IMR-90 (cell line): ENCODE results near the gene SNRPF. TPM values are rescaled to one million over a fixed set of nuclear protein-coding genes. Genes with fewer than 3 reads are reported as not detected.

Source experiments
- ATAC-seq: fragments of 200-7000 bp; cut with Tn5 transposase; 2 replicates; pipeline ENCODE4 v1.9.1; 2020; ENCODE audit warnings: low read depth, mild to moderate bottlenecking, moderate library complexity
- BruUV-seq: library from RNA; stranded (reverse); fragments of 400-500 nt; replicated peaks from 2 replicates; lab custom pipeline; 2021; lab: Mats Ljungman, UMichigan
- CTCF ChIA-PET: fragments of 300-600 bp; formaldehyde crosslinking; extraction: SDS; loops from one replicate; lab custom pipeline; 2021; ENCODE audit warnings: antibody characterized with exemption; lab: Yijun Ruan, JAX
- POLR2A ChIA-PET: fragments of 300-600 bp; sonication (Branson Sonifier 250); formaldehyde crosslinking; loops from one replicate; lab custom pipeline; 2022; ENCODE audit warnings: antibody characterized with exemption; ENCODE audit not compliant: unreplicated experiment; lab: Charles Lee
- DNase-seq: peaks from one replicate; pipeline ENCODE4 v3.0.0; 2013
- H2AFZ ChIP-seq: replicated peaks from 2 replicates; pipeline ENCODE3; 2013; ENCODE audit warnings: low read length, mild to moderate bottlenecking; ENCODE audit not compliant: poor library complexity
- H2AK5ac ChIP-seq: 2 replicates; pipeline ENCODE4 v1.6.1; 2013; ENCODE audit warnings: low read depth, low read length, inconsistent platforms
- H2AK9ac ChIP-seq: replicated peaks from 2 replicates; pipeline ENCODE3; 2013; ENCODE audit warnings: mild to moderate bottlenecking, low read depth, low read length, moderate library complexity; ENCODE audit not compliant: poor library complexity
- H2BK120ac ChIP-seq: 2 replicates; pipeline ENCODE4 v1.6.1; 2013; ENCODE audit warnings: low read depth, low read length, inconsistent platforms
- H2BK15ac ChIP-seq: 3 replicates; pipeline ENCODE4 v1.6.1; 2013; ENCODE audit warnings: low read depth, low read length, inconsistent platforms
- H2BK20ac ChIP-seq: 2 replicates; pipeline ENCODE4 v1.6.1; 2013; ENCODE audit warnings: low read depth, mild to moderate bottlenecking, inconsistent platforms, low read length, moderate library complexity
- H2BK5ac ChIP-seq: 2 replicates; pipeline ENCODE4 v1.6.1; 2013; ENCODE audit warnings: mild to moderate bottlenecking, low read depth, low read length, inconsistent platforms; ENCODE audit not compliant: poor library complexity, severe bottlenecking
- H3K14ac ChIP-seq: replicated peaks from 2 replicates; pipeline ENCODE4 v1.6.1; 2013; ENCODE audit warnings: low read depth, low read length, inconsistent platforms
- H3K18ac ChIP-seq: 2 replicates; pipeline ENCODE4 v1.6.1; 2013; ENCODE audit warnings: low read depth, low read length, control low read depth
- H3K23ac ChIP-seq: 2 replicates; pipeline ENCODE4 v1.6.1; 2013; ENCODE audit warnings: low read depth, low read length, inconsistent platforms
- H3K27ac ChIP-seq: 2 replicates; pipeline ENCODE4 v1.5.1; 2013; ENCODE audit warnings: mild to moderate bottlenecking, control low read depth, low read length; ENCODE audit not compliant: insufficient read depth
- H3K27me3 ChIP-seq: 2 replicates; pipeline ENCODE4 v1.6.1; 2013; ENCODE audit warnings: low read length; ENCODE audit not compliant: control insufficient read depth, insufficient read depth
- H3K36me3 ChIP-seq: 2 replicates; pipeline ENCODE4 v1.6.1; 2013; ENCODE audit warnings: low read length, mixed read lengths; ENCODE audit not compliant: control insufficient read depth, insufficient read depth
- H3K4ac ChIP-seq: 2 replicates; pipeline ENCODE4 v1.6.1; 2013; ENCODE audit warnings: low read depth, low read length, inconsistent platforms
- H3K4me1 ChIP-seq: 2 replicates; pipeline ENCODE4 v1.6.1; 2013; ENCODE audit warnings: low read length, mixed read lengths; ENCODE audit not compliant: control insufficient read depth, insufficient read depth
- H3K4me2 ChIP-seq: 2 replicates; pipeline ENCODE4 v1.6.1; 2013; ENCODE audit warnings: low read depth, mild to moderate bottlenecking, control low read depth, low read length, moderate library complexity
- H3K4me3 ChIP-seq: 2 replicates; pipeline ENCODE4 v1.5.1; 2013; ENCODE audit warnings: low read depth, mild to moderate bottlenecking, control low read depth, low read length, moderate library complexity; ENCODE audit not compliant: insufficient read depth
- H3K56ac ChIP-seq: 2 replicates; pipeline ENCODE4 v1.6.1; 2013; ENCODE audit warnings: low read length, inconsistent platforms; ENCODE audit not compliant: insufficient read depth; ENCODE audit errors: extremely low read depth
- H3K79me1 ChIP-seq, 2 experiments: 2 replicates each; pipeline ENCODE4 v1.6.1; 2013; ENCODE audit warnings: low read length in 2 of 2, inconsistent platforms in 1 of 2, low read depth in 1 of 2
- H3K9ac ChIP-seq: 2 replicates; pipeline ENCODE4 v1.6.1; 2013; ENCODE audit warnings: low read depth, low read length, control low read depth
- H3K9me1 ChIP-seq: 2 replicates; pipeline ENCODE4 v1.6.1; 2013; ENCODE audit warnings: low read length, inconsistent platforms; ENCODE audit not compliant: insufficient read depth
- H3K9me3 ChIP-seq: 2 replicates; pipeline ENCODE4 v1.6.1; 2013; ENCODE audit warnings: low read length; ENCODE audit not compliant: control insufficient read depth, insufficient read depth
- H4K20me1 ChIP-seq: 2 replicates; pipeline ENCODE4 v1.6.1; 2013; ENCODE audit warnings: low read length, inconsistent platforms; ENCODE audit not compliant: insufficient read depth
- H4K5ac ChIP-seq: 2 replicates; pipeline ENCODE4 v1.6.1; 2013; ENCODE audit warnings: mild to moderate bottlenecking, low read depth, low read length, control low read depth
- H4K8ac ChIP-seq, 2 experiments: 2 replicates each; pipeline ENCODE4 v1.6.1; 2013; ENCODE audit warnings: low read depth in 2 of 2, low read length in 2 of 2, control low read depth in 1 of 2, inconsistent platforms in 1 of 2
- H4K91ac ChIP-seq: 2 replicates; pipeline ENCODE4 v1.6.1; 2013; ENCODE audit warnings: low read depth, low read length, inconsistent platforms; ENCODE audit not compliant: insufficient read depth
- CEBPB ChIP-seq: IDR thresholded peaks from 2 replicates; pipeline ENCODE4 v1.6.1; 2012; ENCODE audit warnings: low read depth, low read length, improper control_type of control experiment
- CHD1 ChIP-seq: IDR thresholded peaks from 2 replicates; pipeline ENCODE4 v1.6.1; 2012; ENCODE audit warnings: low read depth, low read length, improper control_type of control experiment
- CTCF ChIP-seq: conservative IDR thresholded peaks from 2 replicates; pipeline ENCODE4 v1.5.1; 2012; ENCODE audit warnings: mild to moderate bottlenecking, low read depth, low read length, improper control_type of control experiment
- FOS ChIP-seq: fragments of 150-350 bp; IDR thresholded peaks from 2 replicates; pipeline ENCODE4 v1.6.1; 2016; ENCODE audit warnings: low read depth, low read length
- MAFK ChIP-seq: IDR thresholded peaks from 2 replicates; pipeline ENCODE4 v1.6.1; 2012; ENCODE audit warnings: low read depth, low read length, improper control_type of control experiment
- MAZ ChIP-seq: IDR thresholded peaks from 2 replicates; pipeline ENCODE4 v1.6.1; 2012; ENCODE audit warnings: low read depth, mild to moderate bottlenecking, low read length, improper control_type of control experiment, moderate library complexity, borderline replicate concordance
- NFE2L2 ChIP-seq: fragments of 150-350 bp; IDR thresholded peaks from 2 replicates; pipeline ENCODE4 v1.6.1; 2016; ENCODE audit warnings: low read depth, mild to moderate bottlenecking, low read length
- WGBS, 2 experiments: methylation state at CpG; one replicate each; pipeline versions ENCODE4 v1.1.5 to v1.1.7; 2013; ENCODE audit warnings: missing lambda C conversion rate in 2 of 2; ENCODE audit not compliant: insufficient read length in 1 of 2; ENCODE audit errors: extremely low coverage in 2 of 2; 5-methylcytosine and 5-hydroxymethylcytosine counted together
- dilution Hi-C: fragments of 300-500 bp; cut with HindIII; formaldehyde crosslinking; loops from one replicate; pipeline ENCODE4 v1.14.3; 2018; ENCODE audit warnings: low sequenced_read_pairs; ENCODE audit not compliant: unreplicated experiment
- in situ Hi-C: fragments of 300-500 bp; cut with MboI; formaldehyde crosslinking; loops from 3 replicates; pipeline ENCODE4 v1.14.3; 2019; ENCODE audit warnings: low sequenced_read_pairs, inconsistent platforms, mixed read lengths
- intact Hi-C: fragments of 100-400 bp; cut with micrococcal nuclease; formaldehyde crosslinking; loops from 2 replicates; pipeline ENCODE4 v1.10.0; 2022
- polyA plus RNA-seq, 3 experiments: library from polyadenylated mRNA; depleted of rRNA; stranded (reverse); fragments of >200 nt; gene quantifications; 2 replicates each; pipeline ENCODE4 v1.2.3, GENCODE V29; 2012; ENCODE audit warnings: low replicate concordance in 1 of 3
- total RNA-seq: library from RNA; depleted of rRNA; stranded (reverse); fragments of >200 nt; gene quantifications from 2 replicates; pipeline ENCODE4 v1.2.3, GENCODE V29; 2012

SNRPF gene
- total and polyA plus RNA-seq, 2 of the 4 experiments (the other 2 are of a cell fraction) = 5.0 to 27.9 TPM

GRCh38 chr12:95809000-95809680 lies 49.6 kb upstream of the SNRPF start:
- WGBS, 2 experiments = 90% methylated on average over 2 of the region's 7 CpGs; no CpG with 5 or more reads in 1 of the 2 experiments
- H3K27ac ChIP-seq = no peak overlapping the region

More at GRCh38 chr12:95809000-95809680, 49.6 kb upstream of the SNRPF start:
- ChIA-PET CTCF (interaction anchor here (1.1 kb wide), 1 partner anchor 226 kb away, joined by 3 read pairs; no protein-coding TSS in a partner anchor), POLR2A (no interaction called here)
- no peak overlapping the region for H3K9ac ChIP-seq
- dilution Hi-C loops (no loop called here), intact Hi-C loops (no loop called here), in situ Hi-C loops (no loop called here)
- H3K4ac ChIP-seq = no peak overlapping the region
- H2AK9ac ChIP-seq = no peak overlapping the region
- no peak overlapping the region for H2AK5ac ChIP-seq
- H4K91ac ChIP-seq = no peak overlapping the region
- no peak overlapping the region for H3K4me2 ChIP-seq
- H2BK15ac ChIP-seq = no peak overlapping the region
- 0 out of 4 replicates have a peak, but pooled peaks cover 0 to 3% of the 10 kb centered on the region in 2 experiments for H3K79me1 ChIP-seq
- no peak overlapping the region for H2BK20ac ChIP-seq
- no peak for ATAC-seq
- H4K8ac ChIP-seq = no peak overlapping the region
- no peak overlapping the region for H4K5ac ChIP-seq
- peaks cover 5% of the 10 kb centered on the region for H3K4me1 ChIP-seq
- H3K27me3 ChIP-seq = no peaks in the 10 kb centered on the region
- no peak for TF ChIP-seq FOS
- no peak for TF ChIP-seq CHD1
- TF ChIP-seq NFE2L2 = no peak
- no peak for TF ChIP-seq MAZ
- TF ChIP-seq CEBPB = no peak
- TF ChIP-seq CTCF = no peak
- TF ChIP-seq MAFK = no peak
- H3K4me3 ChIP-seq = no peak overlapping the region
- H4K20me1 ChIP-seq = no peaks in the 10 kb centered on the region
- H3K18ac ChIP-seq = no peak overlapping the region
- no peaks in the 10 kb centered on the region for H3K36me3 ChIP-seq
- no peak for DNase-seq
- H2BK5ac ChIP-seq = no peak overlapping the region
- H3K9me1 ChIP-seq = peaks cover 10% of the 10 kb centered on the region
- H3K56ac ChIP-seq = no peak overlapping the region
- H2BK120ac ChIP-seq = no peak overlapping the region
- no TSS peak for BruUV-seq
- H3K9me3 ChIP-seq = no peaks in the 10 kb centered on the region
- no peak overlapping the region for H3K23ac ChIP-seq
- no peak overlapping the region for H3K14ac ChIP-seq
- no peak overlapping the region for H2AFZ ChIP-seq
